NCI-H2227 treated with DMSO at 0.1 percent for 48 hours (cell line): ENCODE data around the gene TNPO1.
"Not testable (repeated sequence)": the region's sequence is repeated elsewhere in the genome, so short reads cannot be mapped to it uniquely, and the experiment has no call there.

Experiments
- DNase-seq: peaks from one replicate; lab custom pipeline; 2025; lab: John Stamatoyannopoulos, UW

The TNPO1 gene

DNA sequence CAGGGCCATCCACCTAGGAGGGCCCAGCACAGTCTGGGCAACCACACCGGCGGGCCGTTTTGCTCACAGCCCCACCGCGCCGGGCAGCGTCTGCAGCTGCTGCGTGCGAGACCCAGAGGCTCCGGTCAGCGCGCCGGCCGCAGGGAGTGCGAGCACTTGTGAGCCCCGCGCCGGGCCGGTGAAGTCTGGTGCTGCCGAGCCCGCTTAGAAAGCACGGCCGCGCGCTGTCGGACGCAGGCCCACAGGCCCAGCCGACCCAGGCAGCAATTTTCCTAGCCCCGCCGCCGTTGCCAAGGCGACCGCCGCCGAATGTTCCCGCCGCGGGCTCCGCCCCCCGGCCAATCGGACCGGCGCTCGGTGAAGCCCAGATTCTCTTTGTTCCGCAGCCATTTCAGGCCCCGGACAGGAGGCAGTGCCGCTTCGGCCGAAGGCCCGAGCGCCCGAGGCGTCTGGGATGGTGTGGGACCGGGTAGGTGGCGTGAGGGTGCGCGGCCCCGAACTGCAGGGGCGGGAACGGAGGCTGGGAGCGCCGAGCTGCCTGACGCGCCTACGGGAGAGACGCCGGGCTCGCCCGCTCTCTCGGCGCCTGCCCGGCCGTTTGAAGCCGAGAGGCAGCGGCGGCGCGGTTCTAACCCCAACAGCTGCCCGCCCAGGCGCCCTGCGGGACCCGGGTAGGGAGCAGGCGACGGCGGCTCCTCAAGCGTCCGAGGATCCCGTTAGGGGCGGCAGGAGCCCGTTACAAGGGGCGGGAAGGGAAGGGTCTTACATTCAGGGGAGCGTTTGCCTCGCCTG, at the start of gene TNPO1:
TSS of gene TNPO1 (plus strand) at position 378 of the 792 bp plus-strand sequence. CDS start at position 455, 77 bp downstream.
- DNase-seq = peak; percentile 84

DNA sequence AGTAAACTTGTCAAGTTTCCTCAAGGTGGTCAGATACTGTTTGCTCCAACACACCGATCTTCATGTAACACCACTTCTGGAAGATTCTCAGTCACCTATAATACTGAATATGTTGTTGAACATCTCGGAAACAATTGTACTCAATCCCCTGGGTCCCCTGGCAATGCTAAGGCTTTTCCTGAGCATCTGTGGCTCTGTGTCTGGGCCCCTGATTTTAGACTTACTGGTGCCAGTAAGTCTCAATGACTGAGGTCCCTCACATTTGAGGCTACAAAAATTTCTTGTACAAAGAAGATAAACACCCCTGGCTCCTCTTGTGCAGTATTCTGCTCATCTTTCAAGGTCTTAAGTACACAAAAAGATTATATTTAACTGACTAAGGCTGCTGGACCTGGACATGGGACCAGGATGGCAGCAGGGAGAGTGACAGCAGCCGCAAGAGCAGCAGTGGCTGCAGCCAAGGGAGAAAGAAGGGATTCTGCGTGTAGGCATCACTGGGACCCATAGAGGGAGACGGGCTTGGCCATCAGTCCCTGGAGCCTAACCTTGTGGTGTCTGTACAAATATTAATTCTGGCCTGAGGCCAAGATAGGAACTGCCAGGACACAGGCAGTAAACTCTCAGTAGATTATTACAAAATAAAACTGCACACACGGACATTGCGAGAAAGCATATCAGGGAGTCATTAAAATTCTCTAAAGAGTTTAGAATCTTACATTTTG, 49.0 kb upstream of the TNPO1 start:
- peak; percentile 8 for DNase-seq

DNA sequence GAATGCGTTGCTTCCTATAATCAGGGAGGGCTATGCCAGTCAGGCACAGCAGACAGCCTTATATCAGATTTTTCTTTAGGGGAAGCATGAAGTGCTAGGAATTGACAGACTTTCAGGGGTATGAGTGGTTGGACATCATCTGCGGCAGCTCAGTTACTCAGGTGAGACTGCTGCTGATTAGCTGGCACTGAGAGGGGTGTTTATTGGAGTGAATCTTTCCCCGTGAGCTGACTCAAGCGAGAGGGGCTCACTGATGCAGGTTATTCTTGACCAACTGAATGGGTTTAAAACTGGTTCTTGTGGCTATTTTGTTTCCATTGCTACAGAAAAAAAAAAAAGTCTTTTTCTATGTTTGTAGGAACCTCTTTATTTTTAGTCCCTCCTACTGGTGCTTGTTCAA, 46.2 kb upstream of the TNPO1 start:
- DNase-seq = no peak

DNA sequence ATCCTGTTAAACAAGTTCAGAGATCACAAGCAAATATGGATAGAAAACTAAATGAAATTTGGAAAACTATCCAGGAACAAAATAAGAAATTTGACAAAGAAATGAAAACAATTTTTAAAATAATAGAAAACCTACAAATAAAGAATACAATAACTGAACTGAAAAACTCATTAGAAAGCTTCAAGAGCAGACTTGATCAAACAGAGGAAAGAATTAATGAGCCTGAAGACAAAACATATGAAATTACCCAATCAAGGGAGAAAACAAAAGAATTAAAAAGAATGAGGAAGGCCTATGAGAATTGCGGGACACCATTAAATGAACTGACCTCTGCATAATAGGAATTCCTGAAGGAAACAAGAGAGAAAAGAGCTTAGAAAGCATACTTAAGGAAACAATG, 39.8 kb upstream of the TNPO1 start:
- DNase-seq = no peak

DNA sequence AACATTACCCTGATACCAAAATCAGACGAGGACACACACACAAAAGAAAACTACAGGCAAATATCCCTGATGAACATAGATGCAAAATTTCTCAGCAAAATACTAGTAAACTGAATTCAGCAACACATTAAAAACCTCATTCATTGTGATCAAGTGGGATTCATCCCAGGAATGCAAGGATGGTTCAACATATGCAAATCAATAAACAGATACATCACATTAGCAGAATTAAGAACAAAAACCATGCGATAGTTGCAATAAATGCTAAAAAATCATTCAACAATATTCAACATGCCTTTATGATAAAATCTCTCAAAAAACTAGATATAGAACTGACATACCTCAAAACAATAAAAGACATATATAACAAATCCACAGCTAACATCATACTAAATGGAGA, 36.9 kb upstream of the TNPO1 start:
- no peak for DNase-seq

DNA sequence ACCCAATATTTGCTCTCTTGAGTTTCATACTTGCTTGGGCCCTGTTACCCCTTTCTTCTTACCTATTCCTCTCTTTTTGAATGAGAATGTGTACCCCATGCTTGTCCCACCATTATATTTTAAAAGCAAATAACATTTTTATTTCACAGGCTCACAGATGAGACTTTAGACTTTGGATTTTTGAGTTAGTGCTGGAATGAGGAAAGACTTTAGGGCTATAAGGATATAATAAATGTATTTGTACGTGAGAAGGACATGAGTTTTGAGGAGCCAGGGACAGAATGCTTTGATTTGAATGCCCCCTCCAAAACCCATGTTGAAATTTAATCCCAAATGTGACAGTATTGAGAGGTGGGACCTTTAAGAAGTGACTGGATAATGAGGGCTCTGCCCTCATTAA, 33.1 kb upstream of the TNPO1 start:
- no peak for DNase-seq

DNA sequence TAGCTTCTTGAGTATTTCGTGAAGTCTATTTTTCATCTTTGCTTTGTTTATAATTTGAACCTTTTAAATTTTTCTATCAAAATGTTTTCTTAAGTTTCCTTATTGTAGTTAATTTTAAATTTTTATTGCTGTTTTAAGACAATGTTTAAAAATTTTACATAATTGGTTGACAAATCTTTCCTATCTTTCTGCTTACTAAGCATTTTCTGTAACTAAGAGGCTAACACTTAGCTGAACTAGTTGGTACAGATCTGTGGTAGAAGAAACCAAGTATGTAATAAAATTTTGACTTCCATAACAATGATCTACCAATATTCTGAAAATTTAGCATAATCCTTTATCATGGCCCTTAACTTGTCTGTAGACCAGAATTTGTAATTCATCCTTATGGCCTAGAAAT, 32.3 kb upstream of the TNPO1 start:
- no peak for DNase-seq

DNA sequence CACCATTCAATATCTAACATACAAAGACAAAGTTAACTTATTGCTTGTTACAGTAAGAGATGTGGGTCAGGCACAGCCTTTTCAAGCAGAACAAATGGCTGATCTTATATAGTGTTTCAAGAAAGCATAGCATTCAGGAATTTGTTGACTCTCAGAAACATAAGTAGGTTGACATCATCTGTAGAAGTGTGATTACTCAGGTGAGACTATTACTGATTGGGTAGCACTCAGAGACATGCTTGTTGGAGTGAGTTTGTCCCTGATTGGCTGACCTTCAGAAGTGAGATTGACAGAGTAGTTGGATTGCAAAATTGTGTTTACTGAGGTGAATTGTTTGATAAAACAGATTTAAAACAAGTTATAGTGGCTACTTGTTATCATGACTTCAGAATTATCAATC, 30.7 kb upstream of the TNPO1 start:
- DNase-seq = no peak

DNA sequence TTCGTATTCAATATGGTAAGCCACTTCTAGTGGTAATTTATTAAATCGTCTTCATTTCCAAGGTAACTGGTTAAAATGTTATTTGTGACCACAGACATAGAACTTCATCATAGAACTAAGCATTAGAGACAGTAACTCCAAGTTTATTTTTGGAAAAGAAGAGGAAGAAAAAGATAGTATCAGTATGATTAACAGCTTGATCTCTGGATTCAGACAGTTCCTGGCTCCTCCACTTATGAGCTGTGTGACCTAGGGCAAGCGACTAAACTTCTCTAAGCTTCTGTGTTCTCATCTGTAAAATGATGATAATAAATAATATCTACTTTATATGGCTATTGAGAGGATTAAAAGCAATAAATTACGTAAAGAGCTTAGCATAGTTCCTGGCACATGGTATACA, 29.8 kb upstream of the TNPO1 start:
- DNase-seq = no peak

DNA sequence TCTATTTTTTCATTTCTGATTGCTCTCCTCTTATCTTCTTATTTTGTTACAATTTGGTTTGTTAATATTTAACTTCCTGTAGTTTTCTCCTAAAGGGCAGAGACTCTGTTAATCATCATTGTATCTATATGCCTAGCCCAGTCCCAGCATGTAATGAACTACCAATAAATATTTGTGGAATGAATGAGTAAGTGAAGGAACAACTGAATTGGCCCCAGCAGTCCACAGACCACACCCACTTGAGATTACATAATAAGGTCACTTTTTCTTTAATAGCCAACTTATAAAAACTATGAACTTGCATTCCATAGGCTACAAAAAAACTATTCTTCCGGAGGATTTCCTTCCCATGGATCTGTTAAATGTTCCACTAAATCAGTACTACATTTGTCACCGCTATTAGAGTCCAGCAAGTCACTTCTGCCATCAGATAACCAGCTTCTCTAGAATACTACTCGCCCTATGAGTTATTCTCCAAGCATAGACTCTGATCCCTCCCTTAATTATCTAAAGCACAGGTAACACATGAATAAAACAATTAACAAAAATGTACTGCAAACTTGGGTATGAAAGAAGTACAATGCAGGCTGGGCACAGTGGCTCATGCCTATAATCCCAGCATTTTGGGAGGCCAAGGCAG, 27.5 kb upstream of the TNPO1 start:
- DNase-seq = no peak

DNA sequence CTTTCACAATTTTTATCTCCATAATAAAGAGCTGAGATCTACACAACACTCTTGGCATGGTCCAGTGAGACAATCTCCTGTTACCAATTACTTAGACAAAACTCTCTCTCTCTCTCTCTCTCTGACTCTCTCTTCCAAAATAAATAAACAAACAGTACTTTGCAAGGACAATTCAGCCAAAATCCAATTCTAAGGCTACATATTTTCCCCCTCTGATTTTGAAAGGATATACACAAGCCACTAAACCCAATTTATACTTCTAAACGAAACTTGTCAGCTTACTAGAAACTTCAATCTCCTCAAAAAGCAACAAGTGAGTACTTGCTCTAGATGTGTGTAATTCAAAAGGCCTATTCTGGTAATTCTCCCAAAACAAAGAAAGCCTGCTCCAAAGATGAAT, 26.3 kb upstream of the TNPO1 start:
- DNase-seq = no peak

DNA sequence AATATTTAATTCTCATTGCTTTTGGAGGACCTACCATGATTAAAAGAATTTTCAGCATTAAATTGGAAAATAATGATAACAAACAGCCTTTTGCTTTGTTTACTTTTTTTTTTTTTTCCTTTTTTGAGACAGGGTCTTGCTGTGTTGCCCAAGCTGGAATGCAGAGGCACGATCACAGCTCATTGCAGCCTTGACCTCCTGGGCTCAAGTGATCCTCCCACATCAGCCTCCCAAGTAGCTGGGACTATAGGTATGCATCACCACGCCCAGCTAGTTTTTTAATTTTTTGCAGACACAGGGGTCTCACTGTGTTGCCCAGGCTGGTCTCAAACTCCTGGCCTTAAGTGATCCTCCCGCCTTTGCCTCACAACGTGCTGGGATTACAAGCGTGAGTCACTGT, 23.8 kb upstream of the TNPO1 start:
- DNase-seq = not testable (repeated sequence)

DNA sequence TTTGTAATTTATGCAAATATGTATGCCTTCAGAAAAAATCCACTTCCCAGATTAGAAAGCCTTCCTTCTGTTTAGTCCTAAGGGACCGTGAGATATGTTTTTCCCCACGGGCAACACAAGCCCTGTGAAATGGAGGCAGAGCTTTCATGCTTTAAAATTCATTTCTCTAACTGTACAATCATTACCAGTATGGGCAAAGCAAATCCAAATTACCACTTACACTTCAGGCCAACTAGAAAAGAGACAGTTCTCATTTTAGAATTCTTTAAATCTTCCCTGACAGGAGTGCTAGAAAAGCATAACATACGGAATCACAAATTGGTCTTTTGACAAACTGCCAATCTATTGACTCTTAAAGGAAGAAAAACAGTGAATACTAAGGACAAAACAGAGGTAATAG, 20.5 kb upstream of the TNPO1 start:
- no peak for DNase-seq

DNA sequence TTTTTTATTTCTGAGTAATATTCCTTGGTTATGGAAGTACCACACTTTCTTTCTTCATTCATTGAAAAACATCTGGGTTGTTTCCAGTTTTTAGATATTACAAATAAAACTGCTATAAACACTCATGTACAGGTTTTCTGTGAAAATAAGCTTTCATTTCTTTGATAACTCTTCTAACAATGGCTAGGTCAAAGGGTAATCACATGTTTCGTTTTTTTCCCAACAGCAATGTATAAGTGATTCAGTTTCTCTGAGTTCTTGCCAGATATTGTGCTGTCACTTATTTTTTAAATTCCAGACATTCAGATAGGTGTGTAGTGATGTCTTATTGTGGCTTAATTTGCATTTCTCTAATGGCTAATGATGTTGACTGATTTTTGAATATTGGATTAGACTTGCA, 16.7 kb upstream of the TNPO1 start:
- peak; percentile 62 for DNase-seq

DNA sequence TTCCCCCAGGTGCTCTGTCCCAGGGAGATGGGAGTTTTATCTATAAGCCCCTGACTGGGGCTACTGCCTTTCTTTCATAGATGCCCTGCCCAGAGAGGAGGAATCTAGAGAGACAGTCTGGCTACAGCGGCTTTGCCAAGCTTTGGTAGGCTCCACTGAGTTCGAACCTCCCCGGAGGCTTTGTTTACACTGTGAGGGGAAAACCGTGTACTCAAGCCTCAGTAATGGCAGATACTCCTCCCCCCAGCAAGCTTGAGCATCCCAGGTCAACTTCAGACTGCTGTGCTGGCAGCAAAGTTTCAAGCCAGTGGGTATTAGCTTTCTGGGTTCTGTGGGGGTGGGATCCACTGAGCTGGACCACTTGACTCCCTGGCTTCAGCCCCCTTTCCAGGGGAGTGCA, 7.8 kb upstream of the TNPO1 start:
- not testable (repeated sequence) for DNase-seq

DNA sequence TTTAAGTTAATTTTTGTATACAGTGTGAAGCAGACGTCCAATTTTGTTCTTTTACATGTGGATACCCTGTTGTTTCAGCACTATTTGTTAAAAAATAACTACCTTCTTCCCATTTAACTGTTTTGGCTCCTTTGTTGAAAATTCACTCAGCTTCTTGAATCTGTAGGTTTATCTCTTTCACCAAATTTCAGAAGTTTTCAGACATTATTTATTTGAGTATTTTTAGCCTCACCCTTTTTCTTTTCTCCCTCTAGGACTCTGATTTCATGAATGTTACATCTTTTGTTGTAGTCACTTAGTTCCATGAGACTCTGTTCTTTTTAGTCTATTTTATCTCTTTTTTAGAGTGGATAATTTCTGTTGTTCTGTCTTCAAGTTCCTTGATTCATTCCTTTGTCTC, 4.6 kb upstream of the TNPO1 start:
- DNase-seq = no peak

DNA sequence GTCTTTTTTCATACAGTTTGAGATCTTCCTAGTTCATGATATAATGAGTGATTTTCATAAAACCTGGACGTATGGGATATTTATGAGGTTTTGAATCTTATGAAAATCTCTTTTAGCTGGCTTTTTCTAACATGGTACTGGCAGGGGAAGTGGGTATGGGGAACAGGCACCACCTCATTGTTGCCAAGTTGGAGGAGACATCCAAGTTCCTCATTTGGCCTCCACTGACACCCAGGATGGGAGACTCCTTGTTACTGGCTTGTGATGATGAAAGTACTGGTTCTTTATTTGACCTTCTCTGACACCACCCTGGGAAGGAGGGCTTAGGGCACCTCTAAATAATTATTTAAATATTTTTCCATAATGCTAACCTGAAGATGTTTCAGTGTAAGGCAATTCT, 4.0 kb upstream of the TNPO1 start:
- no peak for DNase-seq

DNA sequence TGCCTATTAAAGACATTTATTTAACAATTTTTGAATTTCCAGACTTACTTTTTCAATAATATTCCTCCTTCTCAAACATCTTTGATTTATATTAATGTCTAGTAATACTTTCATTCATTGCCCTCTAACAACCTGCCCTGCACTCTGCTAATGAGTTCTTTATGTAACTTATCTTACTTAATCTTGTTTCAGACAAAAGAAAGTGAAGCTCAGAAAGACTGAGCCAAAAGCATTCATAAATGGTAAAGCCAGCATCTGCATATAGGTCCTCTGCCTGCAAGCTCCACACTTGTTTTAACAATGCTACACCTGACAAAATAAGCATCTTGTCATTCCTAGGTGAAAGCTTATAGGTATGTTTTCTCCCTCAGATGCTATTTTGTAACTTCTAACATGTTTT, 2.4 kb upstream of the TNPO1 start:
- DNase-seq = no peak

DNA sequence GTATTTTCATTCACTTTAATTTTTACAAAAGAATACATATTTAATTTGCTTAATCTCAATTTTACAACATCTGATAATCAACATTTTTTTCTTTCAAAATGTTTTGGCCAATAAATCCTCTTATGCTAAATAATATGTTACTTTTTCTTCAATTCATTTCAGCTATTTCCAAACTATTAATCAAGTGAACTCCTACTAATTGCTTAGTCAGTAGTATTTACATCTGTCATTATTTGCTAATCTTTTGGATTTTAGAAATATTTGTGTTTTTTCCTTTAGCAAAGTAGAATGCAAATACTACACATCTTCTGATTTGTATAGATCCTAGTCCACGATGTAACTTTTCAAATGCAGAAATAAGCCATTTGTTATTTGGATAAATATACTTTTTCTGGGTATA, 1.6 kb upstream of the TNPO1 start:
- no peak for DNase-seq

DNA sequence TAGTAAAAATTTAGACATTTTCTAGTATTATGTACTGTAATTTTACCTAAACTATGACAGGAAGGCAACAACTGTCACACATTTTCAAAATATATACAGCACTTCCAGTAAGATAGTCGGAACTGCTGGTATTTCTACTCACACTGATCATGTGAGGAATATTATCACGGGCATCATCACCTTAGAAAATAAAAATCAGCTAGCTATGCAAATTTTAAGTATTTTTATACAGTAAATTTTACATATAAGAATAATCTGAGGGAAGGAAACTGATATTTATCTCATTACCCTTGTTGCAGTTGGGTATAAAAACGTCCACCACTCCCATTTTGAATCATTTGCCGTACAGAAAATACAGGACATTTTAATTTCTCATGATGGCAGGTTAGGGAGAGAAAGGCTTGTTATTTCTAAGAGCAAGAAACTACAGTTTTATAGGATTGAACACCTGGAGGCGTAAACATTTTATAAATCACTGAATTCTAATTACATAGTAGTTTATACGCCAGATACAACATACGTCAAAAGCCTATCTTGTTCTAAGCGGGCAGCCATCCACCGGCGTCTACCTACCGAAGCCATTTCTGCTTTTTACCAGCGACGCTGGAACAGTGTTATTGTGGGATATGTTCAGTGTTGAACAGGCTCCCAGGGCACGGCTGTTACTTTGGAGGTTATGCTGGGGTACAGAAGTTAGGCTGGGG, 729 bp upstream of the TNPO1 start:
- peak; percentile 81 for DNase-seq

DNA sequence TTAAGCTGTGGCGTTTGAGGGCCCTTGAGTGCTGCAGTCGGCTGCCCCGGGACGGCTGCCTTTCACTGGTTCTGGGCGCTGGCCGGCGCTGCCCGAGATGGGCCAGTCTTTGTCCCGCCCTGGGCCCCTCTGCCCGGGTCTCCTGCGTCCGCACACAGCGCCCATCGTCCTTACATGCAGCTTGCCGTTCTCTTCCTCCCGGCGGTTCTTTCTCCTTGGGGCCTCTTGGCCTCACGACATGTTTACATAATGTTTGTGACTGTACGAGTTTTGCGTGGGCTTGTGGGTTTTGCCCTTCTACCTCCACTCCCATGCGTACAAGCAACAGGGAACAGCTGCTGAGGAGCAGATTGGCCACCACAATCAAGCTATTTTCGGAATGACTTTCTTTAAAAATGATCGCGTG, 618 bp downstream of the TNPO1 start:
- no peak for DNase-seq

DNA sequence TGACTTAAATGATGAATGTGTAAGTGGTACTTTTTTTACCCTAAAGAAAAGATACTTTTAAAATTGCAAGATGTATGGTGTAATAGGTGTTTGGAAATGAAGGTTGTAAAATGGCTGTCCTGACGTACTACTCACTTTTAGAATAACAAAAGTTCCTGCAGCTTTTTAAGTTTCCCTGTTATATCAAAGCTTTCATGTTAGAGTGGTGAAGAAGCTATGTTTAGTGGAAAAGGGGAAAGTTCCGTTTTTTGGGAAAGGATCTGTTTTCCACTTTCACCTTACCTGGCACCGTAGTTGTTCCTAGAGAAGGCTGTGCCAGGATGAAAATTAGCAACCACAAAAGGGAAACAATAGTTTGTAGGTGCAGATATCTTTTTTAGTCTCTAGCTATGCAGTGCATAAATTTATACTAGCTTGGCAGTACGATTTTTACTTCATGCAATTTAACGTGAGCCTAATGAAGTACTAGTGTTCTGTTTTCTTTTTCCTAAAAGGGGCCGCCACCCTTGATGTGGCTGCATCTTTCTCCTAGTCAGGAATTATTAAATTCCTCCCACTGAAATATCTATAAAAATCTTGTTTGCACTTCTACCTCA, 1.3 kb downstream of the TNPO1 start:
- DNase-seq = no peak
